Naive thymus-derived CD4-positive, alpha-beta T cell (primary cell): ENCODE results near the gene TLR9. TPM values are rescaled to one million over a fixed set of nuclear protein-coding genes. Genes with fewer than 3 reads are reported as not detected.

ENCODE experiments used
- ATAC-seq: fragments of 150-1000 bp; cut with Tn5 transposase; 2 replicates; pipeline ENCODE4 v1.10.0; 2021; ENCODE audit warnings: mild to moderate bottlenecking, moderate library complexity
- CTCF ChIA-PET: fragments of 350-600 bp; sonication (Branson Sonifier 250); formaldehyde crosslinking; loops from one replicate; lab custom pipeline; 2021; ENCODE audit warnings: antibody characterized with exemption; lab: Charles Lee
- POLR2A ChIA-PET: fragments of 350-600 bp; sonication (Branson Sonifier 250); formaldehyde crosslinking; loops from one replicate; lab custom pipeline; 2021; ENCODE audit warnings: antibody characterized with exemption, inconsistent platforms; lab: Charles Lee
- DNase-seq, 9 donors: peaks; one replicate each; pipeline versions ENCODE4 v3.0.0 to v3.0.0-alpha.2; 2020 to 2022; ENCODE audit warnings: mixed read lengths in 1 of 9
- H3K27ac ChIP-seq: one replicate; pipeline ENCODE4 v1.7.0; 2013; ENCODE audit warnings: mild to moderate bottlenecking, low read depth, low read length, moderate library complexity
- H3K27me3 ChIP-seq, 2 donors: one replicate each; pipeline ENCODE4 v1.7.0; 2013; ENCODE audit warnings: low read length in 2 of 2, mild to moderate bottlenecking in 2 of 2, moderate library complexity in 2 of 2; ENCODE audit not compliant: control insufficient read depth in 2 of 2, insufficient read depth in 2 of 2
- H3K36me3 ChIP-seq, 3 experiments: 1 replicate in 2 of 3; 2 replicates in 1 of 3; pipeline ENCODE4 v1.7.0; 2013; ENCODE audit warnings: low read length in 3 of 3, mild to moderate bottlenecking in 3 of 3, moderate library complexity in 1 of 3; ENCODE audit not compliant: insufficient read depth in 3 of 3, control insufficient read depth in 2 of 3
- H3K4me1 ChIP-seq, 2 donors: one replicate each; pipeline ENCODE4 v1.7.0; 2013; ENCODE audit warnings: low read length in 2 of 2, mild to moderate bottlenecking in 2 of 2, moderate library complexity in 1 of 2; ENCODE audit not compliant: control insufficient read depth in 2 of 2, insufficient read depth in 2 of 2
- H3K4me3 ChIP-seq: 2 replicates; pipeline ENCODE4 v1.7.0; 2013; ENCODE audit warnings: mild to moderate bottlenecking, low read length
- H3K9me3 ChIP-seq, 3 experiments: 1 replicate in 2 of 3; 2 replicates in 1 of 3; pipeline ENCODE4 v1.7.0; 2013; ENCODE audit warnings: low read length in 3 of 3; ENCODE audit not compliant: control insufficient read depth in 2 of 3
- H3K27ac Mint-ChIP-seq, 9 donors: one replicate each; pipeline ENCODE4 v1.8.0; 2020 to 2022; ENCODE audit warnings: mixed read lengths in 9 of 9, mild to moderate bottlenecking in 8 of 9, moderate library complexity in 5 of 9, inconsistent platforms in 2 of 9
- H3K27me3 Mint-ChIP-seq, 5 donors: one replicate each; pipeline ENCODE4 v1.8.0; 2021 to 2022; ENCODE audit warnings: mixed read lengths in 5 of 5, mild to moderate bottlenecking in 1 of 5
- H3K36me3 Mint-ChIP-seq, 5 donors: one replicate each; pipeline ENCODE4 v1.8.0; 2020 to 2022; ENCODE audit warnings: mixed read lengths in 5 of 5, mild to moderate bottlenecking in 3 of 5, inconsistent platforms in 1 of 5
- H3K4me1 Mint-ChIP-seq, 7 donors: one replicate each; pipeline ENCODE4 v1.8.0; 2020 to 2022; ENCODE audit warnings: mixed read lengths in 7 of 7, mild to moderate bottlenecking in 3 of 7, inconsistent platforms in 1 of 7
- H3K4me3 Mint-ChIP-seq, 10 donors: one replicate each; pipeline ENCODE4 v1.8.0; 2020 to 2022; ENCODE audit warnings: mild to moderate bottlenecking in 10 of 10, mixed read lengths in 10 of 10, moderate library complexity in 6 of 10, inconsistent platforms in 2 of 10
- H3K9me3 Mint-ChIP-seq, 11 donors: one replicate each; pipeline ENCODE4 v1.8.0; 2020 to 2022; ENCODE audit warnings: mixed read lengths in 11 of 11, mild to moderate bottlenecking in 4 of 11, inconsistent platforms in 1 of 11, moderate library complexity in 1 of 11
- intact Hi-C, 2 donors: fragments of 100-400 bp; cut with micrococcal nuclease; formaldehyde crosslinking; loops; one replicate each; pipeline ENCODE4 v1.15.1; 2023
- polyA plus RNA-seq, 2 donors: library from polyadenylated mRNA; unstranded; fragments of 300-500 nt; fragmentation: Illumina TruSeq; gene quantifications; one replicate each; pipeline ENCODE4 v1.2.3, GENCODE V29; 2021
- total RNA-seq, 6 experiments: library from RNA in 5 of 6; stranded (reverse) in 5 of 6; gene quantifications; 1 replicate in 5 of 6; 2 replicates in 1 of 6; pipeline ENCODE4 v1.2.3 and lab custom pipeline; 2021 to 2026

Gene TLR9
- total and polyA plus RNA-seq, 7 experiments from 2014 or later = 0.16 to 2.5 (median 1.2) TPM; not detected in 1

GRCh38 chr3:52196977-52197376 is 28.5 kb downstream of the TLR9 start:
- peak overlapping the region in 5 of 10 donors; percentile 85 to 98 (median 96) for H3K4me3 Mint-ChIP-seq
- CTCF ChIA-PET = interaction anchor here (1.1 to 1.4 kb wide), 3 partner anchors 20 to 215 kb away, joined by 3 to 5 read pairs (median 4); no protein-coding TSS in a partner anchor
- POLR2A ChIA-PET = interaction anchor here (0.7 to 1.7 kb wide), 11 partner anchors 20 to 222 kb away, joined by 3 to 8 read pairs (median 3); partner anchors contain the start of genes ABHD14A, DUSP7 and POC1A

GRCh38 chr3:52195823-52196331 is 29.6 kb downstream of the TLR9 start:
- Mint-ChIP-seq H3K27me3 (peaks cover 0 to 2% (median 0%) of the 10 kb centered on the region in 5 donors), H3K9me3 (no peaks in the 10 kb centered on the region), H3K36me3 (peaks cover 0 to 17% (median 1%) of the 10 kb centered on the region in 5 donors), H3K4me1 (peaks cover 18 to 39% (median 35%) of the 10 kb centered on the region in 7 donors), H3K27ac (peak overlapping the region in 3 of 9 donors; percentile 25 to 88 (median 58)), H3K4me3 (no peak overlapping the region)
- Histone ChIP-seq H3K4me1 (peaks cover 23 to 25% of the 10 kb centered on the region in 2 donors), H3K9me3 (no peaks in the 10 kb centered on the region), H3K36me3 (peaks cover 0 to 6% (median 0%) of the 10 kb centered on the region in 3 experiments), H3K27me3 (no peaks in the 10 kb centered on the region), H3K27ac (no peak overlapping the region), H3K4me3 (no peak overlapping the region)
- DNase-seq (no peak), ATAC-seq (no peak)
- ChIA-PET POLR2A (interaction anchor here (0.7 to 1.3 kb wide), 3 partner anchors 8 to 44 kb away, joined by 3 to 4 read pairs (median 3); no protein-coding TSS in a partner anchor), CTCF (interaction anchor here (1.1 kb wide), 1 partner anchor 21 kb away, joined by 3 read pairs; no protein-coding TSS in a partner anchor)
- intact Hi-C loops = loop anchor here (5.0 kb wide), 4 partner anchors 139 to 219 kb away; partner anchors contain the start of genes ABHD14A (in 1 of the 2), DUSP7 (in 1 of the 2) and RPL29 (in 1 of the 2)

More at GRCh38 chr3:52196977-52197376, 28.5 kb downstream of the TLR9 start:
- H3K36me3 Mint-ChIP-seq = peaks cover 0 to 24% (median 8%) of the 10 kb centered on the region in 5 donors
- peak overlapping the region in 7 of 9 donors; percentile 60 to 95 (median 93) for H3K27ac Mint-ChIP-seq
- intact Hi-C loops = loop anchor here (5.0 kb wide), 4 partner anchors 140 to 220 kb away; partner anchors contain the start of genes ABHD14A (in 1 of the 2), DUSP7 (in 1 of the 2) and RPL29 (in 1 of the 2)
- Histone ChIP-seq H3K36me3 (peaks cover 0 to 12% (median 0%) of the 10 kb centered on the region in 3 experiments), H3K9me3 (no peaks in the 10 kb centered on the region), H3K4me3 (no peak overlapping the region), H3K27ac (peak overlapping the region; percentile 94), H3K27me3 (no peaks in the 10 kb centered on the region), H3K4me1 (peaks cover 25 to 30% of the 10 kb centered on the region in 2 donors)
- H3K4me1 Mint-ChIP-seq = peaks cover 28 to 50% (median 46%) of the 10 kb centered on the region in 7 donors
- no peaks in the 10 kb centered on the region for H3K9me3 Mint-ChIP-seq
- ATAC-seq (no peak), DNase-seq (no peak)
- peaks cover 0 to 2% (median 0%) of the 10 kb centered on the region in 5 donors for H3K27me3 Mint-ChIP-seq

- Mint-ChIP-seq H3K36me3 (peaks cover 0 to 14% (median 0%) of the 10 kb centered on the region in 5 donors), H3K4me1 (peaks cover 17 to 35% (median 30%) of the 10 kb centered on the region in 7 donors), H3K4me3 (no peak overlapping the region), H3K9me3 (no peaks in the 10 kb centered on the region), H3K27ac (no peak overlapping the region), H3K27me3 (peaks cover 0 to 2% (median 0%) of the 10 kb centered on the region in 5 donors)
- Histone ChIP-seq H3K36me3 (peaks cover 0 to 6% (median 0%) of the 10 kb centered on the region in 3 experiments), H3K27me3 (no peaks in the 10 kb centered on the region), H3K9me3 (no peaks in the 10 kb centered on the region), H3K4me1 (peaks cover 19 to 22% of the 10 kb centered on the region in 2 donors), H3K4me3 (no peak overlapping the region), H3K27ac (no peak overlapping the region)
- ATAC-seq (no peak), DNase-seq (no peak)
- intact Hi-C loops = loop anchor here (5.0 kb wide), 4 partner anchors 138 to 218 kb away; partner anchors contain the start of genes ABHD14A (in 1 of the 2), DUSP7 (in 1 of the 2) and RPL29 (in 1 of the 2)
- ChIA-PET POLR2A (interaction anchor here (0.7 kb wide), 1 partner anchor 9 kb away, joined by 4 read pairs; no protein-coding TSS in a partner anchor), CTCF (no interaction called here)
Observed at GRCh38 chr3:52195291-52195597, 30.2 kb downstream of the TLR9 start.

GRCh38 chr3:52194485-52195290 is 30.8 kb downstream of the TLR9 start:
- no peak overlapping the region for H3K4me3 Mint-ChIP-seq
- peaks cover 0 to 6% (median 0%) of the 10 kb centered on the region in 3 experiments for H3K36me3 ChIP-seq
- H3K27ac ChIP-seq = no peak overlapping the region
- POLR2A ChIA-PET = no interaction called here
- H3K4me1 ChIP-seq = peaks cover 17 to 18% of the 10 kb centered on the region in 2 donors
- H3K36me3 Mint-ChIP-seq = peaks cover 0 to 12% (median 0%) of the 10 kb centered on the region in 5 donors
- CTCF ChIA-PET = no interaction called here
- intact Hi-C loops = loop anchor here (5.0 kb wide), 4 partner anchors 137 to 217 kb away; partner anchors contain the start of genes ABHD14A (in 1 of the 2), DUSP7 (in 1 of the 2) and RPL29 (in 1 of the 2)
- DNase-seq (no peak), ATAC-seq (no peak)
- H3K27me3 ChIP-seq = no peaks in the 10 kb centered on the region
- H3K27ac Mint-ChIP-seq = peak overlapping the region in 1 of 9 donors; percentile 59
- no peaks in the 10 kb centered on the region for H3K9me3 Mint-ChIP-seq
- peaks cover 0 to 2% (median 0%) of the 10 kb centered on the region in 5 donors for H3K27me3 Mint-ChIP-seq
- peaks cover 17 to 36% (median 27%) of the 10 kb centered on the region in 7 donors for H3K4me1 Mint-ChIP-seq
- no peak overlapping the region for H3K4me3 ChIP-seq
- H3K9me3 ChIP-seq = no peaks in the 10 kb centered on the region

- Histone ChIP-seq H3K4me1 (peaks cover 7 to 10% of the 10 kb centered on the region in 2 donors), H3K9me3 (no peaks in the 10 kb centered on the region), H3K27me3 (no peaks in the 10 kb centered on the region), H3K27ac (no peak overlapping the region), H3K36me3 (peaks cover 0 to 2% (median 0%) of the 10 kb centered on the region in 3 experiments), H3K4me3 (no peak overlapping the region)
- DNase-seq = no peak
- Mint-ChIP-seq H3K27me3 (peaks cover 0 to 2% (median 0%) of the 10 kb centered on the region in 5 donors), H3K4me1 (peaks cover 7 to 36% (median 14%) of the 10 kb centered on the region in 7 donors), H3K4me3 (no peak overlapping the region), H3K27ac (peak overlapping the region in 1 of 9 donors; percentile 51), H3K9me3 (no peaks in the 10 kb centered on the region), H3K36me3 (no peaks in the 10 kb centered on the region)
- ChIA-PET POLR2A (no interaction called here), CTCF (no interaction called here)
- no peak for ATAC-seq
- intact Hi-C loops = no loop called here
Observed at GRCh38 chr3:52193065-52193464, 32.4 kb downstream of the TLR9 start.

GRCh38 chr3:52191663-52192062 is 33.8 kb downstream of the TLR9 start:
- H3K4me3 ChIP-seq = no peak overlapping the region
- intact Hi-C loops = no loop called here
- ChIA-PET CTCF (no interaction called here), POLR2A (interaction anchor here (0.6 kb wide), 1 partner anchor 37 kb away, joined by 3 read pairs; the partner anchor contains the start of gene POC1A)
- no peaks in the 10 kb centered on the region for H3K27me3 ChIP-seq
- DNase-seq = no peak
- peaks cover 0 to 24% (median 3%) of the 10 kb centered on the region in 7 donors for H3K4me1 Mint-ChIP-seq
- H3K36me3 Mint-ChIP-seq = no peaks in the 10 kb centered on the region
- no peak overlapping the region for H3K4me3 Mint-ChIP-seq
- H3K9me3 ChIP-seq = no peaks in the 10 kb centered on the region
- H3K27ac Mint-ChIP-seq = no peak overlapping the region
- no peaks in the 10 kb centered on the region for H3K36me3 ChIP-seq
- H3K4me1 ChIP-seq = peaks cover 0 to under 1% of the 10 kb centered on the region in 2 donors
- ATAC-seq = no peak
- H3K27me3 Mint-ChIP-seq = peaks cover 0 to 2% (median 0%) of the 10 kb centered on the region in 5 donors
- no peaks in the 10 kb centered on the region for H3K9me3 Mint-ChIP-seq
- H3K27ac ChIP-seq = no peak overlapping the region
